GM12892 (cell line): Measurements from ENCODE around the gene HPCAL1.
"Not testable (repeated sequence)": the region's sequence is repeated elsewhere in the genome, so short reads cannot be mapped to it uniquely, and the experiment has no call there.

Source experiments
- DNase-seq: peaks from one replicate; pipeline ENCODE4 v3.0.0; 2011; ENCODE audit not compliant: insufficient read length
- FAIRE-seq: peaks from 2 replicates; lab custom pipeline; 2011; peaks lifted over from hg19 to GRCh38; lab: Jason Lieb, UNC
- POLR2A ChIP-seq: IDR thresholded peaks from 2 replicates; pipeline ENCODE4 v1.6.1; 2011; ENCODE audit warnings: low read depth, low read length, control low read depth
- POLR2AphosphoS5 ChIP-seq: IDR thresholded peaks from 2 replicates; pipeline ENCODE4 v1.6.1; 2011; ENCODE audit warnings: low read depth, low read length, control low read depth
- TAF1 ChIP-seq: IDR thresholded peaks from 2 replicates; pipeline ENCODE4 v1.6.1; 2011; ENCODE audit warnings: low read depth, mild to moderate bottlenecking, control low read depth, low read length, borderline replicate concordance

The HPCAL1 gene

GRCh38 chr2:10289891-10290290 lies 12.8 kb upstream of the HPCAL1 start:
- DNase-seq (no peak), FAIRE-seq (no peak)
- TF ChIP-seq TAF1 (no peak), POLR2AphosphoS5 (no peak), POLR2A (no peak)

- not testable (repeated sequence) for FAIRE-seq, DNase-seq
Measured at GRCh38 chr2:10291376-10291775, 11.3 kb upstream of the HPCAL1 start.

GRCh38 chr2:10292033-10292432 lies 10.7 kb upstream of the HPCAL1 start:
- no peak for FAIRE-seq
- DNase-seq: no peak
- TF ChIP-seq POLR2A (no peak), POLR2AphosphoS5 (no peak), TAF1 (no peak)

- FAIRE-seq (no peak), DNase-seq (no peak)
- TF ChIP-seq POLR2A (no peak), POLR2AphosphoS5 (no peak), TAF1 (no peak)
Measured at GRCh38 chr2:10293603-10294002, 9.1 kb upstream of the HPCAL1 start.

GRCh38 chr2:10294077-10294476 lies 8.6 kb upstream of the HPCAL1 start:
- FAIRE-seq (no peak), DNase-seq (no peak)
- no peak for TF ChIP-seq POLR2A
- no peak for TF ChIP-seq TAF1
- TF ChIP-seq POLR2AphosphoS5: no peak

- not testable (repeated sequence) for FAIRE-seq, DNase-seq
Measured at GRCh38 chr2:10295649-10296048, 7.1 kb upstream of the HPCAL1 start.

DNA sequence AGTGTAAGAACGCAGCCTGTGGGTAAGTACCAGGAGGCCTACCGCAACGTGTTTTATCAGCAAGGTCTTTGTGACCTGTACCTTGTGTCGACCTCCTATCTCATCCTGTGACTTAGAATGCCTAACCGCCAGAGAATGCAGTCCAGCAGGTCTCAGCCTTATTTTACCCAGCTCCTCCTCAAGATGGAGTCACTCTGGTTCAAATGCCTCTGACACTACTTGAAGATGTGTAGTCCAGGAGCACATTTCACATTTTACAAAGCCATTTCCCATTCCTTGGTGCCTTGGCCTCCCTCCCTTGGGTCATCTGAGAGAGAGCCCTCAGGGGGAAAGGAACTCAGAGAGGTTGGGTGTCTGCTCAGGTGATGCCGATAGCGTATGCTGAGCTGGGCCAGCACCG lies 6.6 kb upstream of the HPCAL1 start:
- FAIRE-seq: no peak
- TF ChIP-seq POLR2A (no peak), TAF1 (no peak), POLR2AphosphoS5 (no peak)
- DNase-seq: no peak

- no peak for DNase-seq
- no peak for TF ChIP-seq TAF1
- TF ChIP-seq POLR2AphosphoS5: no peak
- no peak for TF ChIP-seq POLR2A
- no peak for FAIRE-seq
Measured at GRCh38 chr2:10297191-10297830, 5.4 kb upstream of the HPCAL1 start.

DNA sequence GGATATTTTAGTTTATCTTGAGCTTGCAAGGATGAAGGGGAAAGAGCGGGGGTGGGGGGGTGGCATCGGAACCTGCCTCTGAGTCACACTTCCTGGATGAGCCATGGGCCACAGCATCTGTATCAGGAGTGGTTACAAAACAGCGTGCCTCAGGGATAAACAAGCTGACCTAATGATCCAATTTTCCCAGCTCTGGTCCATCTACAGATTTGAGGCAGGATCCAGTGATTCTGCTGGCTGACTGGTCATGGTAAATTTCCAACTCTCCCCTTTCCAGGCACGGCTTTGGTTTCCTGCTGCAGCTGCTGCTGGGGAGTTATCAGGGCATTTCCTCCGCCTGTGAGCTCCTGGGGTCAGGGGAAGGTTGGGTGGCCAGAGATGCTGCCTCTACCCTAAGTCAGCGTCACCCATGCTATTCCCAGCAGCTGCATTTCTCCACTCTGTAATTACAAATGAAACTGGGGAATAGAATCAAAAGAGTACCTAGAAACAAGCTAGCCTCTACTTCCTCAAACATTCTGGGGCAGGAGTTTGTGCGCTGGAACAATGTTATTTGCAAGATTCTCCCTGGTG lies 4.7 kb upstream of the HPCAL1 start:
- TF ChIP-seq POLR2A: no peak
- no peak for TF ChIP-seq TAF1
- TF ChIP-seq POLR2AphosphoS5: no peak
- FAIRE-seq (no peak), DNase-seq (no peak)

DNA sequence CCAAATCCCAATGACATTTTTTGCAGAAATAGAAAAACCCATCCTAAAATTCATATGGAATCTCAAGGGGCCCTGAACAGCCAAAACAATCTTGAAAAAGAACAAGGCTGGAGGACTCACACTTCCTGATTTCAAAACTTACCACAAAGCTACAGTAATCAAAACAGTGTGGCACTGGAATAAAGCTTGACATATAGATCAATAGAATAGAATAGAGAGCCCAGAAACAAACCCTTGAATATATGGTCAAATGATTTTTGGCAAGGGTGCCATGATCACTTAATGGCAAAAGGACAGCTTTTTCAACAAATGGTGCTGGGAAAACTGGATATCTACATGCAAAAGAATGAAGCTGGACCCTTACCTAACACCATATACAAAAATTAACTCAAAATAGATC lies 3.9 kb upstream of the HPCAL1 start:
- DNase-seq, FAIRE-seq: not testable (repeated sequence)

DNA sequence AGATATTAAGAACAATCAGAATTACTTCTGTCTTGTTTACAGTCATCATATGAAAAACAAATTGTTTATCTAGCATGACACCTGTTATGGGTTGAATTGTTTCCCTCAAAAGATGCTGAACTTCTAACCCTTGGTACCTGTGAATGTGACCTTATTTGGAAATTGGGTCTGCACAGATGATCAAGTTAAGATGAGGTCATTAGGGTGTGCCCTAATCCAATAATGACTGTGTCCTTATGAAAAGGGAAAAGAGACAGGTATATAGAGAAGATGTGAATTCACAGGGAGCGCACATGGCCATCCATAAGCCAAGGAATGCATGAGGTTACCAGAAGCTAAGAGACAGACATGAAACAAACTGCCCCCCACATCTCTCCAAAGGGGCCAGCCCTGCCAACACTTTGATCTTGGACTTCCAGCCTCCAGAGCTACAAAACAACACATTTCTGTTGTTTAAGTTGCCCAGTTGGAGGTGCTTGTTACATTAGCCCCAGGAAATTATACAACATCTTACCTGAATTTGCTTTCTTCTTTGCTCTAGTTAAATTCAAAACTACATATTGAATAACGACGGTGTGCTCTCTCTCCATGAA lies 2.3 kb upstream of the HPCAL1 start:
- TF ChIP-seq POLR2AphosphoS5 (no peak), POLR2A (no peak), TAF1 (no peak)
- DNase-seq (no peak), FAIRE-seq (no peak)

- TF ChIP-seq TAF1: no peak
- TF ChIP-seq POLR2AphosphoS5: no peak
- TF ChIP-seq POLR2A: no peak
- no peak for DNase-seq
- FAIRE-seq: no peak
Measured at GRCh38 chr2:10300997-10301940, 1.4 kb upstream of the HPCAL1 start.
